D721Med (cell line): ENCODE measurements around the gene ST7.

Experiments used
- DNase-seq: peaks from one replicate; pipeline ENCODE4 v3.0.0; 2011; ENCODE audit warnings: low spot score; ENCODE audit not compliant: insufficient read length
- FAIRE-seq: peaks from 2 replicates; lab custom pipeline; 2011; peaks lifted over from hg19 to GRCh38; lab: Jason Lieb, UNC
- TF ChIP-seq, protein P1 (sequence below): IDR thresholded peaks from 2 replicates; pipeline ENCODE4 v1.5.1; 2012; ENCODE audit warnings: mild to moderate bottlenecking, control low read depth; ENCODE audit not compliant: insufficient read depth; ENCODE audit errors: missing control alignments

ST7 gene

DNA sequence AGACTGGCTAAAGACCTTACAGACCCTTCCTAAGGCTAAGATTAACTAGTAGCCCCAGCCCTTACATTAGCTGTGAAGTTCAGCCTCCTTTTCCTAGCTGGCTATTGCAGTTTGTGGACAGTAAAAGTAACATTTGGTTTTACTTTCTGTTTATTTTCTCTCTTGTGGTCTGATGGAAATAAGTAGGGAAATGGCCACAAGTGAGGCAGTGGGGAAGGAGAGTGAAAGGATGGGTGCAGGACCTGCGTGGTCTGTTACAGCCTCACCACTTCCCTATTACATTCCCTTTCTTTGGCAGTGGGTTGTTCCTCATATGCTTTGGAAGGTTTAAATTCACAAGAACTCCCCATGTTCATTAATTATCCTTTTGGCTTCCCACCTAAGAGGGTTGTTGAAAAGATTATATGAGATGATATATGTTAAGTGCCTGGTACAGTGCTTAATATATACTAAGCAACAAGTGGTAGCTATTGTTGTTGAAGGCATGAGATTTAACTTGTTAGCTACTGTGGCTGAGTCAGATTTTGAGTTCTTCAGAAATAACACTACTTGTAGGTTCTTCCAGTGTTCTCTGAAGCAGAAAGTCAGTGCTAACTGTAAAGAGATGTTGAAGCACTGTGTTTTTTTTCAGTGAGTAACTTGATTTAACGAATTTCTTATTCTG is 181.7 kb downstream of the ST7 start:
- TF ChIP-seq, protein P1, sequence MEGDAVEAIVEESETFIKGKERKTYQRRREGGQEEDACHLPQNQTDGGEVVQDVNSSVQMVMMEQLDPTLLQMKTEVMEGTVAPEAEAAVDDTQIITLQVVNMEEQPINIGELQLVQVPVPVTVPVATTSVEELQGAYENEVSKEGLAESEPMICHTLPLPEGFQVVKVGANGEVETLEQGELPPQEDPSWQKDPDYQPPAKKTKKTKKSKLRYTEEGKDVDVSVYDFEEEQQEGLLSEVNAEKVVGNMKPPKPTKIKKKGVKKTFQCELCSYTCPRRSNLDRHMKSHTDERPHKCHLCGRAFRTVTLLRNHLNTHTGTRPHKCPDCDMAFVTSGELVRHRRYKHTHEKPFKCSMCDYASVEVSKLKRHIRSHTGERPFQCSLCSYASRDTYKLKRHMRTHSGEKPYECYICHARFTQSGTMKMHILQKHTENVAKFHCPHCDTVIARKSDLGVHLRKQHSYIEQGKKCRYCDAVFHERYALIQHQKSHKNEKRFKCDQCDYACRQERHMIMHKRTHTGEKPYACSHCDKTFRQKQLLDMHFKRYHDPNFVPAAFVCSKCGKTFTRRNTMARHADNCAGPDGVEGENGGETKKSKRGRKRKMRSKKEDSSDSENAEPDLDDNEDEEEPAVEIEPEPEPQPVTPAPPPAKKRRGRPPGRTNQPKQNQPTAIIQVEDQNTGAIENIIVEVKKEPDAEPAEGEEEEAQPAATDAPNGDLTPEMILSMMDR, result no peak
- no peak for FAIRE-seq
- no peak for DNase-seq

DNA sequence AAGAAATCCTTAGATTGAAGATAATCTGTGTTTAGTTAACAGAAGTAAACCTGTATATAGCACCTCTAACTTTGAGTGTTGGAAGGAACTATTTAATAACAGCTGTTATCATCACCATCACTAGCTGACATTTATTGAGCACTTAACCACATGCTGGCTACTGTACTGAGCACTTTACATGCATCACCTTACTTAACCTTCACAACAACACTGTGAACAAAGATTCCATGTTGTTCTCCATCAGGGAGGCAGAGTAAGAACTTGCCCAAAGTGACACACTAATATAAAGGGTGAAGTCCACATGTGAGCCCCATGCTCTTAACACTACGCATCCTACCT is 182.2 kb downstream of the ST7 start:
- FAIRE-seq (no peak), DNase-seq (no peak)
- TF ChIP-seq, protein P1, result no peak

DNA sequence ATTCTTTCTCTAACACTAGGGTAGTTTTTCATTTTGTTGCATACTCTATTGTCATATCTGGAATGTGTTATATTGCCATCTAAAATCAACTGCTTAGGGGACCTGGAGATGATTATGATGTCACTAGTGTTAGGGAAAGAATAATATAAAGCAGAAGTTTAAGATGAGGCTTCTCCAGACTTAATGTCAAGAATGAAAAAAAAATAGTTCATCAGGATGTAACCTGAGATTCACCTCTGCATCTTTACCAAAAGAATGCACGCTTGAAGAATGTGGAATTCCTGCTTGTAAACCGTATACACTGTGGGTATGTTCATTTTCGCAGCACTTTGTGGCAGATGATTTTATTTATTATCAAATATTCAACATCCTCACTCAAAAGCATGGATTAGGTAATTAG is 184.6 kb downstream of the ST7 start:
- DNase-seq, result no peak
- no peak for FAIRE-seq
- TF ChIP-seq, protein P1, result no peak

DNA sequence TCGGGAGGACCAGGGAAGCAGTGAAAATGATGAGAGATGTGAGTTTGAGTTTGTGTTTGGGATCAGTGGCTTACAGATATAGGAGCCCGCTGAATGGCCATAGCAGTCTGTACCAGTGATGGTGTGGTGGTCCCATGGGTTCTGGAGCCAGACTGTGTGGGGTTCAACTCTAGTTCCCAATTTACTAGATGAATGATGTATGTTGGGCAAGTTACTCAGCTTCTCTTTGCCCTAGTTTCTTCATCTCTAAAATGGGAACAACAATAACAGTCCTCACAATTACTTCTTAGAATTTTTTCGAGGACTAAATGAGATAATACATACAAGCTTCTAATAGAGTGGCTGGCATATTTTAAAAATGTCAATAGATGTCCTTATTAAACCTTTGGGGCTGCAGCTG is 185.2 kb downstream of the ST7 start:
- FAIRE-seq (no peak), DNase-seq (no peak)
- TF ChIP-seq, protein P1, result no peak

DNA sequence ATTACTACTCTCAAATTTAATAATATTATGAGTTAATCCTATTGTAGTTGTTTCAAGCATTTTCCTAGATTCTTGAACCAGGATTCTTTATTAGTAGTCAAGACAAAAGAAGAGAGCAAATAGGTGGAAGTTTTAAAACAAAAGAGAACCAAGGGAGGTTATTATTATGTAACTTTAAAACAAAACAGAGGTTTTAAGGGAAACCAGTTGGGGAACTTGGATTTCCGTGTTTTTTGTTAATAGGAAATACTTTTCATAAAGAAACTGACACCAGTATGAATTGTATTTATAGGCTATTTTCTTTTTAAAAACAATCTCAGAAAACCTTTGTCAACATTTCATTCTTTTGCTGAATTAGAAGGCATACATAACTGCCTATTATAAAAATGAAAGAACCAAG is 185.7 kb downstream of the ST7 start:
- TF ChIP-seq, protein P1, result no peak
- FAIRE-seq (no peak), DNase-seq (no peak)

DNA sequence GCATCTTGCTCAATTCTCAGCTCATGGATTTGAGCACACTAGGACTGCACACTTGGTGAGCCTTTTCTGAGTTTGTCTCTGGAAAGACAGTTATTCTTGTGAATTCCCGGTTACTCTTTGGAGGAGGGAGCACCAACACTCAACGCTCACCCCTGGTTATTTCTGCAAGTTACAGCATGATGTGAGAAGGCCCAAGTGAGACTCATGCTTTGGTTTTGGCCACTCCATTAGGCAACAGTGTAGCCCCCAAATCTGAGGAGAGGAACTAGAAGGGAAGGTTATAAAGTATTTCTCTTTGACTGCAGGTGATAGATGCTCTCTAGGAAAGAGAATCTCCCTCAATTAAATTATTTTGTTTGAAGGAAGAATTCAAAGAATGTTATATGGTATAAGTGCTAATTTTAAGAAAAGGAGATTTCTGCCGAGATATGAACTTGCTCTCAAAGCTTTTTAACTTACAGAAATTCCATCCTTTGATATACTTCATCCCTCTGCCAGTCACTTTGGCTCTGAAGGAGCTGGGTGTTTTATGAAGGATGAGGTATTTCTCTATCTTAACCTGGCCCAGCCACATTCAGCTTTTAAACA is 186.2 kb downstream of the ST7 start:
- TF ChIP-seq, protein P1, result no peak
- DNase-seq (no peak), FAIRE-seq (no peak)

DNA sequence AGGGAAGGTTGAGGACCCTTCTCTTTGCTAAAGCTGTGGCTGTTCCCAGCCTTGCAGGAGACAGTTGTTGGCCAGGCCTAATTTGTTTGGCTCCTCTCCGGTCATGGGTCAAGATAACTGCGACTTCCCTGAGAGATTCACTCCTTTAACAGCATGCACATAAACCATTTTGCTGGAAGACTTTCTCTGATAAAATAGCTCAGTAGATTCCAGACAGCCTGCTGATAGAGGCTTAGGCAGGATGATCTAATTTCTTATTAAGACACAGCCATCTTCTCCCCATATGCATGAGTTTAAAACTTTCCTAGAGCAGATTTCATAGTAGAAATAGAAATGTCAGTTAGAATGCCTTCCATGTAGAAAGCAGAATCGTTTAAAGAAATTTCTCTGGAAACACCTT is 187.6 kb downstream of the ST7 start:
- no peak for FAIRE-seq
- TF ChIP-seq, protein P1, result no peak

More for the DNA sequence above, 187.6 kb downstream of the ST7 start:
- no peak for DNase-seq
